ENCODE measurements around the gene MDFI. TPM values are rescaled to one million over a fixed set of nuclear protein-coding genes. Genes with fewer than 3 reads are reported as not detected.

Gene MDFI
- total and polyA plus RNA-seq, 2 donors: 6.2 to 7.8 TPM

- no peak for DNase-seq (ENCODE audit: low read depth in 6 of 9, low spot score in 9 of 9)
- H3K4me3 ChIP-seq (ENCODE audit: low read length in 2 of 2): no peak overlapping the region
- H3K4me1 ChIP-seq (ENCODE audit: control insufficient read depth in 2 of 2, insufficient read depth in 2 of 2, low read length in 2 of 2): peaks cover 0 to 3% of the 10 kb centered on the region in 2 donors
- H3K36me3 ChIP-seq (ENCODE audit: control insufficient read depth in 2 of 2, insufficient read depth in 2 of 2, low read length in 1 of 2): no peaks in the 10 kb centered on the region
- WGBS: 95% methylated on average over 6 of the region's 6 CpGs
- no peak overlapping the region for H3K27ac ChIP-seq (ENCODE audit: low read depth in 1 of 2, low read length in 1 of 2)
- peaks cover 0 to 8% of the 10 kb centered on the region in 2 donors for H3K27me3 ChIP-seq (ENCODE audit: control insufficient read depth in 2 of 2, insufficient read depth in 1 of 2, low read length in 1 of 2)
- H3K9me3 ChIP-seq (ENCODE audit: control insufficient read depth in 2 of 2, insufficient read depth in 1 of 2, low read length in 1 of 2): no peaks in the 10 kb centered on the region
Measured at GRCh38 chr6:41675992-41676391, 37.7 kb downstream of the MDFI start.

DNA sequence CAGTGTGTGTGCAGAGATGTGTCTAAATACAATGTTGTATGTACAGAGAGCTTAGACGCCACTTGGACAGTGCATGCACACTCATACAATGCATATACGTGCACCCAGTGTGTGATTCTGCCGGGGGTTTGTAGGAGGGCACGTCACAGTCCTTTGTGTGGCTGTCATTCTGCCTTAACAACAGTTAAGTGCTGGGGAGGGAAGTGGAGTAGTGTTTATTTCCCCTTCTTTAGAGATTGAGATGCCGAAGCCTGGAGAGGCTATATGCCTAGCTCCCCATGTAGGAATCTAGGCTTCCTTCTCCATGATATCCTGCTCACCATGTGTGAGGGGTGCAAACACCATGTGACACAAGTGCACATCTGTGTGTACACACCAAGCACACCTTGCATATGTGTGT, 38.2 kb downstream of the MDFI start:
- Histone ChIP-seq H3K9me3 (ENCODE audit: control insufficient read depth in 2 of 2, insufficient read depth in 1 of 2, low read length in 1 of 2) (no peaks in the 10 kb centered on the region), H3K4me1 (ENCODE audit: control insufficient read depth in 2 of 2, insufficient read depth in 2 of 2, low read length in 2 of 2) (peaks cover 0 to 3% of the 10 kb centered on the region in 2 donors), H3K27ac (ENCODE audit: low read depth in 1 of 2, low read length in 1 of 2) (no peak overlapping the region), H3K4me3 (ENCODE audit: low read length in 2 of 2) (no peak overlapping the region), H3K36me3 (ENCODE audit: control insufficient read depth in 2 of 2, insufficient read depth in 2 of 2, low read length in 1 of 2) (no peaks in the 10 kb centered on the region), H3K27me3 (ENCODE audit: control insufficient read depth in 2 of 2, insufficient read depth in 1 of 2, low read length in 1 of 2) (peaks cover 0 to 5% of the 10 kb centered on the region in 2 donors)
- 82% methylated on average over 5 of the region's 5 CpGs for WGBS
- no peak for DNase-seq (ENCODE audit: low read depth in 6 of 9, low spot score in 9 of 9)

GRCh38 chr6:41677124-41677921, 39.1 kb downstream of the MDFI start:
- Histone ChIP-seq H3K9me3 (ENCODE audit: control insufficient read depth in 2 of 2, insufficient read depth in 1 of 2, low read length in 1 of 2) (no peaks in the 10 kb centered on the region), H3K36me3 (ENCODE audit: control insufficient read depth in 2 of 2, insufficient read depth in 2 of 2, low read length in 1 of 2) (no peaks in the 10 kb centered on the region), H3K27me3 (ENCODE audit: control insufficient read depth in 2 of 2, insufficient read depth in 1 of 2, low read length in 1 of 2) (peaks cover 0 to 7% of the 10 kb centered on the region in 2 donors), H3K4me3 (ENCODE audit: low read length in 2 of 2) (no peak overlapping the region), H3K27ac (ENCODE audit: low read depth in 1 of 2, low read length in 1 of 2) (no peak overlapping the region), H3K4me1 (ENCODE audit: control insufficient read depth in 2 of 2, insufficient read depth in 2 of 2, low read length in 2 of 2) (peaks cover 0 to 8% of the 10 kb centered on the region in 2 donors)
- no peak for DNase-seq (ENCODE audit: low read depth in 6 of 9, low spot score in 9 of 9)
- 94% methylated on average over 25 of the region's 25 CpGs for WGBS

DNA sequence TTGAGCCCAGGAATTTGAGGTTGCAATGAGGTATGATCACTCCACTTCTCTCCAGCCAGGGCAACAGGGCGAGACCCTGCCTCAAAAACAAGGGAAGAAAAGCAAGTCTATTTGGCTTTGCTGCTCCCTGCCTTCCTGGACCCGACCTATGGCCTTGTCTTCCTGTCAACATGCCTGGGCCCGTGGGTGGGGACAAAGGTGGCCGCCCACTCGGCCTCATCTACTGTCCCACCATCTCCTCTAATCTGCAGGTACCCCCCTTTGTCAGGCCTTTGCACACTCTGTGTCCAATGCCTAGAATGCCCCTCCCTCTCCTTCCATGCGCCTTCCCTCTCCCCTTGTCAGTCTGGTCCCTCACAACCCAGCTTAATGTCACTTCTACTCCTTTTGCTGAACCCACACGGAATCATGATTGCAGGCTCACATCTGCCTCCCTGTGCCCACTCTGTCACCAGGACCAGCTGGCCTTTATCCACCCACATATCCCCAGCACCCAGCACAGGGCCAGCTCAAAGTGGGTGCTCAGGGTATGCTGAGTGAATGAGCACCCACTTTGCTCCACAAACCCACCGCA, 40.3 kb downstream of the MDFI start:
- peaks cover 0 to 18% of the 10 kb centered on the region in 2 donors for H3K27me3 ChIP-seq (ENCODE audit: control insufficient read depth in 2 of 2, insufficient read depth in 1 of 2, low read length in 1 of 2)
- peaks cover 0 to 21% of the 10 kb centered on the region in 2 donors for H3K4me1 ChIP-seq (ENCODE audit: control insufficient read depth in 2 of 2, insufficient read depth in 2 of 2, low read length in 2 of 2)
- H3K36me3 ChIP-seq (ENCODE audit: control insufficient read depth in 2 of 2, insufficient read depth in 2 of 2, low read length in 1 of 2): no peaks in the 10 kb centered on the region
- no peak overlapping the region for H3K4me3 ChIP-seq (ENCODE audit: low read length in 2 of 2)
- WGBS: 89% methylated on average over 8 of the region's 8 CpGs
- no peaks in the 10 kb centered on the region for H3K9me3 ChIP-seq (ENCODE audit: control insufficient read depth in 2 of 2, insufficient read depth in 1 of 2, low read length in 1 of 2)
- DNase-seq (ENCODE audit: low read depth in 6 of 9, low spot score in 9 of 9): no peak
- no peak overlapping the region for H3K27ac ChIP-seq (ENCODE audit: low read depth in 1 of 2, low read length in 1 of 2)

DNA sequence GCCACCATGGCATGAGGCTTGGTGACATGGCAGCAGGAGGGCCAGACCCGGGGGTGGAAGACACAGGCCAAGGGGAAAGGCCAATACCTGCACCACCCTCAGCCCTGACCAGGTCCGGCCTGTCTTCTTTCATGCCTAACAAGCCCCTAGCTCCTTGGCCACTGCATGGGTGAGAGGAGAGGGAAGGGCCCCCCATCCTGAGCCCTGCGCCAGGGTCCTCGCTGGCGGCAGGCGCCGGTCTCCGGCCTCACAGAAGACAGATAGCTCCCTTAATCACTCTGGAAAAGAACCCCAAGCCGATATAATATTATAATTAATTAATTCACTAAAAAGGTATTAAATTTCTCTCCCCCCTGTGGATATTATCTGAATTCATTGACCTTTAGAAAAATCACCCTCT, 41.4 kb downstream of the MDFI start:
- WGBS: 98% methylated on average over 9 of the region's 9 CpGs
- DNase-seq (ENCODE audit: low read depth in 6 of 9, low spot score in 9 of 9): no peak
- no peaks in the 10 kb centered on the region for H3K36me3 ChIP-seq (ENCODE audit: control insufficient read depth in 2 of 2, insufficient read depth in 2 of 2, low read length in 1 of 2)
- H3K4me3 ChIP-seq (ENCODE audit: low read length in 2 of 2): no peak overlapping the region
- H3K27ac ChIP-seq (ENCODE audit: low read depth in 1 of 2, low read length in 1 of 2): no peak overlapping the region
- H3K9me3 ChIP-seq (ENCODE audit: control insufficient read depth in 2 of 2, insufficient read depth in 1 of 2, low read length in 1 of 2): no peaks in the 10 kb centered on the region
- H3K27me3 ChIP-seq (ENCODE audit: control insufficient read depth in 2 of 2, insufficient read depth in 1 of 2, low read length in 1 of 2): peaks cover 0 to 17% of the 10 kb centered on the region in 2 donors
- peaks cover 2 to 27% of the 10 kb centered on the region in 2 donors for H3K4me1 ChIP-seq (ENCODE audit: control insufficient read depth in 2 of 2, insufficient read depth in 2 of 2, low read length in 2 of 2)

DNA sequence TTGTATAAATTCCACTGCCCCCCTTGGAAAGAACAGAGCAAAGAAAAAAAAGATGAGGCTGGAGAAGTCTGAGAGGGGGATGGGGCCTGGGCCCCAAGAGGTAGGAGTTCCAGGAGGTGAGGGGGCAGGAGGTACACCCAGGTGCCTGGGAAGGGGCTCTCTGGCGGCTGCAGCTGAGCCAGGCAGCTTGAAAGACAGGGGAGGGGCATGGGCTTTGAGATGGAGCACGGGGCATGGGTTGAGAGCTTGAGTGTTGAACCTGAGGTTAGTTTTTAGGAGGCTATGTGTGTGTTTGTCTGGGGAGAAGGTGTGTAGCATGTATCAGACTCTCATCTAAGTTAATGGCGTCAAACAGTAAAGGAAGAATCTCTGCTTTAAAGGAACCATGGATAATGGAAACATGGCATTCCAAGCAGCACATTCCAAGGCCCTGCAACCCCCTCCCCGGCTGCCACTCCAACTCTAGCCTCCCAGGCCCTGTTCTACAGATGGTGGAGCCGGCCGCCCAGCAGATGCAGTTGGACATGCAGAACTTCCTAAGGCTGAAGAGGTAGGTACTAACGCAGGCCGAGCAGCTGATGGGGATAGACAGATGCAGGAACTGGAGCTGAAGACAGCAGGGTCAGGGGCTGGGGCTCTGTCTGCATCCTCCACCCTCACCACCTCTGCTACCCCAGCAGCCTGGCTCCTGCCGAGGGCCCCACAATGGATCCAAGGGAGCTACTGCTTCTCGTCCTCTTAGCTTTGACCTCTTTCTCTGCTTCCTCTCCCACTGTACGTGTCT, 42.1 kb downstream of the MDFI start:
- Histone ChIP-seq H3K27ac (ENCODE audit: low read depth in 1 of 2, low read length in 1 of 2) (no peak overlapping the region), H3K4me3 (ENCODE audit: low read length in 2 of 2) (no peak overlapping the region), H3K4me1 (ENCODE audit: control insufficient read depth in 2 of 2, insufficient read depth in 2 of 2, low read length in 2 of 2) (peaks cover 2 to 27% of the 10 kb centered on the region in 2 donors), H3K9me3 (ENCODE audit: control insufficient read depth in 2 of 2, insufficient read depth in 1 of 2, low read length in 1 of 2) (no peaks in the 10 kb centered on the region), H3K27me3 (ENCODE audit: control insufficient read depth in 2 of 2, insufficient read depth in 1 of 2, low read length in 1 of 2) (peaks cover 0 to 15% of the 10 kb centered on the region in 2 donors), H3K36me3 (ENCODE audit: control insufficient read depth in 2 of 2, insufficient read depth in 2 of 2, low read length in 1 of 2) (no peaks in the 10 kb centered on the region)
- DNase-seq (ENCODE audit: low read depth in 6 of 9, low spot score in 9 of 9): peak in 3 of 9 donors; percentile 8 to 85 (median 44)
- WGBS: 85% methylated on average over 11 of the region's 11 CpGs

GRCh38 chr6:41682056-41682477, 43.8 kb downstream of the MDFI start:
- no peak overlapping the region for H3K27ac ChIP-seq (ENCODE audit: low read depth in 1 of 2, low read length in 1 of 2)
- H3K36me3 ChIP-seq (ENCODE audit: control insufficient read depth in 2 of 2, insufficient read depth in 2 of 2, low read length in 1 of 2): no peaks in the 10 kb centered on the region
- no peaks in the 10 kb centered on the region for H3K9me3 ChIP-seq (ENCODE audit: control insufficient read depth in 2 of 2, insufficient read depth in 1 of 2, low read length in 1 of 2)
- peaks cover 0 to 15% of the 10 kb centered on the region in 2 donors for H3K27me3 ChIP-seq (ENCODE audit: control insufficient read depth in 2 of 2, insufficient read depth in 1 of 2, low read length in 1 of 2)
- WGBS: 14% methylated on average over 9 of the region's 9 CpGs
- no peak overlapping the region for H3K4me3 ChIP-seq (ENCODE audit: low read length in 2 of 2)
- H3K4me1 ChIP-seq (ENCODE audit: control insufficient read depth in 2 of 2, insufficient read depth in 2 of 2, low read length in 2 of 2): peaks cover 2 to 27% of the 10 kb centered on the region in 2 donors
- peak in 8 of 9 donors; percentile 31 to 86 (median 60) for DNase-seq (ENCODE audit: low read depth in 6 of 9, low spot score in 9 of 9)

DNA sequence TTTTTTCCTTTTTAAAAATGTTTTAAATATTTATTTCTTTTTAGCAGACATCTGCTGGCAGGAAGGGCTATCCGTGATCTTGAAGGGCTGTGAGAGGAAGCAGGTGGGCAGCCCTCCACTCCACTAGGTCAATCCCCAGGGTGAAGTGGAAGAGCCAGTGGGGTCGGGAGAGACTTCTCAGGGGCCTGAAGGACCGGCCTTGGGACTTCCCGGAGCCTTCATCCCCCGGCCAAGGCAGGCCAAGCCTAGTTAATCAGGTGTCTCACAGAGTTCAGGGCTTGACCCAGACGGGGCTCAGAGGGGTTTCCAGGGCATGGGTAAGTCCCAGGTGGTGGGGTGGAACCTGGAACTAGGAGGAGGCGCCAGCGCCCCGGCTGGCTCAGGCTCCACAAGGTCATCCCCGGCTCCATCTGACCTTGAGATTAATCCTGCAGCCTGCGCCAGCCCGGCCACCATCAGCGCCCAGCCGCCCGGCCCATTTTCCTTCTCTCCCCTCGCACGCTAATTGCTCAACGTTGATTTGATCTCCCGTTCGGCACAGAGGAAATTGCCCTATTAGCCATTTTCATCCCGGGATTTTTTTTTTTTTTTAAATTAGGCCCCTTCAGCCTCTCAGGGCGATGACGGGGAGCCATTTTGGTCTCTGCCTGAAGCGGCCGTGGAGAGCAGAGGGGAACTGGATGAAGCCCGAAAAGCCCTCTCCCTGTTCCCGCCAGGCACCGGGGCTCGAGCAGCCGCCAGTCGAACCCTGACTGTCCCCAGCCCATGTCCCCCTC, 44.4 kb downstream of the MDFI start:
- Histone ChIP-seq H3K9me3 (ENCODE audit: control insufficient read depth in 2 of 2, insufficient read depth in 1 of 2, low read length in 1 of 2) (no peaks in the 10 kb centered on the region), H3K4me3 (ENCODE audit: low read length in 2 of 2) (peak overlapping the region; percentile 46 to 50), H3K27ac (ENCODE audit: low read depth in 1 of 2, low read length in 1 of 2) (no peak overlapping the region), H3K4me1 (ENCODE audit: control insufficient read depth in 2 of 2, insufficient read depth in 2 of 2, low read length in 2 of 2) (peaks cover 2 to 27% of the 10 kb centered on the region in 2 donors), H3K27me3 (ENCODE audit: control insufficient read depth in 2 of 2, insufficient read depth in 1 of 2, low read length in 1 of 2) (peaks cover 0 to 15% of the 10 kb centered on the region in 2 donors), H3K36me3 (ENCODE audit: control insufficient read depth in 2 of 2, insufficient read depth in 2 of 2, low read length in 1 of 2) (no peaks in the 10 kb centered on the region)
- no peak for DNase-seq (ENCODE audit: low read depth in 6 of 9, low spot score in 9 of 9)
- WGBS: 56% methylated on average over 31 of the region's 31 CpGs
